Hepatocyte (in vitro differentiated cells): ENCODE measurements around the gene SORCS2. TPM values are rescaled to one million over a fixed set of nuclear protein-coding genes. Genes with fewer than 3 reads are reported as not detected.

Source experiments
- DNase-seq: peaks from one replicate; pipeline ENCODE4 v3.0.0-alpha.2; 2016; ENCODE audit warnings: low spot score
- H2AFZ ChIP-seq: fragments of 200-600 bp; sonication (generic); 2 replicates; pipeline ENCODE4 v1.6.0; 2016; ENCODE audit warnings: antibody characterized with exemption, mild to moderate bottlenecking
- H3K27ac ChIP-seq: fragments of 200-600 bp; sonication (generic); 2 replicates; pipeline ENCODE4 v1.5.1; 2016; ENCODE audit warnings: mild to moderate bottlenecking
- H3K27me3 ChIP-seq: fragments of 200-600 bp; sonication (generic); 2 replicates; pipeline ENCODE4 v1.6.1; 2016
- H3K36me3 ChIP-seq: fragments of 200-600 bp; sonication (generic); replicated peaks from 2 replicates; pipeline ENCODE4 v1.5.1; 2016; ENCODE audit warnings: low read depth; ENCODE audit not compliant: insufficient read depth
- H3K4me1 ChIP-seq: fragments of 200-600 bp; sonication (generic); 2 replicates; pipeline ENCODE4 v1.5.1; 2016; ENCODE audit warnings: mild to moderate bottlenecking, moderate library complexity; ENCODE audit not compliant: insufficient read depth
- H3K4me2 ChIP-seq: fragments of 200-600 bp; sonication (generic); 2 replicates; pipeline ENCODE4 v1.6.0; 2016
- H3K4me3 ChIP-seq: fragments of 200-600 bp; sonication (generic); 2 replicates; pipeline ENCODE4 v1.5.1; 2016; ENCODE audit warnings: mild to moderate bottlenecking
- H3K79me2 ChIP-seq: fragments of 200-600 bp; sonication (generic); 2 replicates; pipeline ENCODE4 v1.6.0; 2017; ENCODE audit warnings: mild to moderate bottlenecking
- H3K9me2 ChIP-seq: fragments of 200-600 bp; sonication (generic); replicated peaks from 2 replicates; pipeline ENCODE4 v1.6.0; 2017; ENCODE audit warnings: mild to moderate bottlenecking; ENCODE audit not compliant: insufficient read depth
- H3K9me3 ChIP-seq: fragments of 200-600 bp; sonication (generic); 2 replicates; pipeline ENCODE4 v1.5.1; 2016; ENCODE audit warnings: low read depth, mild to moderate bottlenecking
- H4K20me1 ChIP-seq: fragments of 200-600 bp; sonication (generic); 2 replicates; pipeline ENCODE4 v1.6.0; 2016; ENCODE audit warnings: mild to moderate bottlenecking; ENCODE audit not compliant: insufficient read depth, poor library complexity, severe bottlenecking
- CTCF ChIP-seq: fragments of 200-600 bp; sonication (generic); IDR thresholded peaks from 2 replicates; pipeline ENCODE4 v1.5.1; 2016; ENCODE audit warnings: antibody characterized with exemption, mild to moderate bottlenecking; ENCODE audit not compliant: poor library complexity
- EZH2 ChIP-seq: fragments of 200-600 bp; sonication (generic); IDR thresholded peaks from 2 replicates; pipeline ENCODE4 v1.6.1; 2016; ENCODE audit warnings: antibody characterized with exemption, mild to moderate bottlenecking, borderline replicate concordance
- EZH2phosphoT487 ChIP-seq: fragments of 200-600 bp; sonication (generic); IDR thresholded peaks from one replicate; pipeline ENCODE4 v1.6.1; 2018; ENCODE audit warnings: antibody characterized with exemption, mild to moderate bottlenecking, low read depth, moderate library complexity; ENCODE audit not compliant: unreplicated experiment, severe bottlenecking
- WGBS: methylation state at CpG from one replicate; pipeline ENCODE4 v1.1.6; 2016; ENCODE audit warnings: low lambda C conversion rate; ENCODE audit errors: missing lambda C conversion rate; 5-methylcytosine and 5-hydroxymethylcytosine counted together
- polyA plus RNA-seq: library from polyadenylated mRNA; unstranded; fragments of >200 nt; fragmentation: Nextera tagmentation; extraction: Ambion mirVana; gene quantifications from 2 replicates; pipeline ENCODE4 v1.2.1, GENCODE V29; 2016
- total RNA-seq: library from RNA; depleted of rRNA; stranded (reverse); fragments of >200 nt; gene quantifications from 2 replicates; pipeline ENCODE4 v1.2.3, GENCODE V29; 2014

SORCS2 gene
- total and polyA plus RNA-seq, 2 experiments from 2014 or later = 1.6 to 4.8 TPM

GRCh38 chr4:7742807-7743280 lies 550.5 kb downstream of the SORCS2 start:
- no peak overlapping the region for H3K4me3 ChIP-seq
- no peak overlapping the region for H3K27ac ChIP-seq
- no peaks in the 10 kb centered on the region for H3K9me3 ChIP-seq
- H3K9me2 ChIP-seq = no peaks in the 10 kb centered on the region
- H3K27me3 ChIP-seq = no peaks in the 10 kb centered on the region
- WGBS = 76% methylated on average over 8 of the region's 8 CpGs
- H3K79me2 ChIP-seq = no peaks in the 10 kb centered on the region
- no peaks in the 10 kb centered on the region for H3K4me1 ChIP-seq
- no peaks in the 10 kb centered on the region for H4K20me1 ChIP-seq
- TF ChIP-seq EZH2 (no peak), EZH2phosphoT487 (no peak), CTCF (no peak)
- DNase-seq = no peak
- H3K4me2 ChIP-seq = no peak overlapping the region
- no peak overlapping the region for H2AFZ ChIP-seq
- no peaks in the 10 kb centered on the region for H3K36me3 ChIP-seq

DNA sequence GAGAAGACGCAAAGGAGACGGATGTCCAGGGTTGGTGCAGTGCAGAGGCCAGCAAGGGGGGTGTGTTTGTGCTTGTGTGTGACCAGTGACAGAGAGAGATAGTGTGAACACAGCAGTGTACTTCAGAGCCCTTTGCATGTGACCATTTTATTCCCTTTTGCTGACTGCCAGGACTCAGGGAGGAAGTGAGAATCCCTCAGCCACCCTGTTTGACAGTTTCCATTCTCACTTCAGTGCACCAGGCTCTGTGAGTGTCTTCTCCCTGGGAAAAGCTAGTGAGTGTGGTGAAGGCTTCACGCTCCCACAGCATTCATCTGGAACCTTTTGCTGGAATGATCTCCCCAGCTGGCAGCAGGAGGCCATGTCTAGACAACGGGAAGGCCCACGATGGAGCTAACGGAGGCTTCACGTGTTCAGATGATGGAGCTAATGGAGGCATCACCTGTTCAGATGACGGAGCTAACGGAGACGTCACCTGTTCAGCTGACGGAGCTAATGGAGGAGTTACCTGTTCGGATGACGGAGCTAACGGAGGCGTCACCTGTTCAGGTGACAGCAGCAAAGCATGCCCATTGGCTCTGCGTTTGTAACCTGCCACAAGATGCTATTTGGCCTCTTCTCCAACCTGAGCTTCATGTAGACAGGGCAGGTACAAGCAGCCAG lies 551.9 kb downstream of the SORCS2 start:
- WGBS = 83% methylated on average over 16 of the region's 16 CpGs

GRCh38 chr4:7745301-7745885 lies 553.1 kb downstream of the SORCS2 start:
- Histone ChIP-seq H4K20me1 (no peaks in the 10 kb centered on the region), H3K79me2 (no peaks in the 10 kb centered on the region), H3K9me3 (no peaks in the 10 kb centered on the region), H2AFZ (no peak overlapping the region), H3K27ac (no peak overlapping the region), H3K27me3 (no peaks in the 10 kb centered on the region), H3K4me1 (peaks cover 9% of the 10 kb centered on the region), H3K9me2 (no peaks in the 10 kb centered on the region), H3K4me3 (no peak overlapping the region), H3K4me2 (no peak overlapping the region), H3K36me3 (no peaks in the 10 kb centered on the region)
- 90% methylated on average over 15 of the region's 15 CpGs for WGBS
- no peak for DNase-seq
- TF ChIP-seq EZH2phosphoT487 (no peak), CTCF (no peak), EZH2 (no peak)

More for the DNA sequence above, 551.9 kb downstream of the SORCS2 start:
- Histone ChIP-seq H4K20me1 (no peaks in the 10 kb centered on the region), H3K4me1 (no peaks in the 10 kb centered on the region), H3K4me3 (no peak overlapping the region), H3K27ac (no peak overlapping the region), H3K36me3 (no peaks in the 10 kb centered on the region), H2AFZ (no peak overlapping the region), H3K9me3 (no peaks in the 10 kb centered on the region), H3K27me3 (no peaks in the 10 kb centered on the region), H3K79me2 (no peaks in the 10 kb centered on the region), H3K4me2 (no peak overlapping the region), H3K9me2 (no peaks in the 10 kb centered on the region)
- no peak for DNase-seq
- TF ChIP-seq CTCF = no peak
- no peak for TF ChIP-seq EZH2phosphoT487
- TF ChIP-seq EZH2 = no peak
